ENCODE data around the gene TP53TG5. TPM values are rescaled to one million over a fixed set of nuclear protein-coding genes. Genes with fewer than 3 reads are reported as not detected.
A peak's percentile ranks its signal among the peaks of the same experiment; 100 is the strongest.

TP53TG5 gene
- total RNA-seq, 1 donor from 2014 or later: not detected

DNA sequence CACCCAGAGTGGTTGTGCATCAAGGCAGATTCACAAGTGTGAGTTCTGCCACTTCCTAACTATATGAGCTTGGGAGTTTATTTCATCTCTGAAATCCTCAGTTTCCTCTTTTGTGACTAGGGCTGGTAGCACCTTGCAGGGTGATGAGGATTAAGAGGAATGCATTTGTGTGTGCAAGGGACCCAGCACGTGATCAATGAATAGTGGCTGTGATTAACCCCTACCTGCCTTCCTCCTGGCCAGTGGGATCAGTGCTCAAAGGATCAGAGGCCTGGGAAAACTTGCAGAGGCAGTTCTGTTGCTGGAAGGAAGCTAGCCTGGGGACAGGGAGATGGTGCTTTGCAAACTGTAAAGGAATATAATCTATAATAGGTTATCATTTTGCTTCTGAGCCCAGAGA, 37.2 kb downstream of the TP53TG5 start:
- Histone ChIP-seq H3K4me1 (peaks cover 67% of the 10 kb centered on the region), H3K9ac (no peak overlapping the region), H3K27me3 (no peaks in the 10 kb centered on the region), H3K27ac (no peak overlapping the region), H2AFZ (replicated peaks) (no peak overlapping the region), H4K20me1 (ENCODE audit: low read depth) (peaks cover 8% of the 10 kb centered on the region), H3F3A (ENCODE audit: low read depth) (peaks cover 32% of the 10 kb centered on the region), H3K36me3 (no peaks in the 10 kb centered on the region), H3K4me3 (peak overlapping the region; percentile 8), H3K79me2 (ENCODE audit: low read depth) (peaks cover 25% of the 10 kb centered on the region), H3K9me3 (ENCODE audit: low read depth) (no peaks in the 10 kb centered on the region), H3K4me2 (peak overlapping the region; percentile 64)
- Mint-ChIP-seq H3K27ac (peak overlapping the region; percentile 94), H3K27me3 (ENCODE audit: insufficient read depth, low read depth) (peaks cover 4% of the 10 kb centered on the region), H3K9me3 (no peaks in the 10 kb centered on the region), H3K4me1 (peaks cover 85% of the 10 kb centered on the region), H3K4me3 (peak overlapping the region; percentile 57), H3K36me3 (no peaks in the 10 kb centered on the region)
- no peak for TF ChIP-seq EZH2phosphoT487 (IDR thresholded peaks at IDR 0.05)
- TF ChIP-seq, protein P1, sequence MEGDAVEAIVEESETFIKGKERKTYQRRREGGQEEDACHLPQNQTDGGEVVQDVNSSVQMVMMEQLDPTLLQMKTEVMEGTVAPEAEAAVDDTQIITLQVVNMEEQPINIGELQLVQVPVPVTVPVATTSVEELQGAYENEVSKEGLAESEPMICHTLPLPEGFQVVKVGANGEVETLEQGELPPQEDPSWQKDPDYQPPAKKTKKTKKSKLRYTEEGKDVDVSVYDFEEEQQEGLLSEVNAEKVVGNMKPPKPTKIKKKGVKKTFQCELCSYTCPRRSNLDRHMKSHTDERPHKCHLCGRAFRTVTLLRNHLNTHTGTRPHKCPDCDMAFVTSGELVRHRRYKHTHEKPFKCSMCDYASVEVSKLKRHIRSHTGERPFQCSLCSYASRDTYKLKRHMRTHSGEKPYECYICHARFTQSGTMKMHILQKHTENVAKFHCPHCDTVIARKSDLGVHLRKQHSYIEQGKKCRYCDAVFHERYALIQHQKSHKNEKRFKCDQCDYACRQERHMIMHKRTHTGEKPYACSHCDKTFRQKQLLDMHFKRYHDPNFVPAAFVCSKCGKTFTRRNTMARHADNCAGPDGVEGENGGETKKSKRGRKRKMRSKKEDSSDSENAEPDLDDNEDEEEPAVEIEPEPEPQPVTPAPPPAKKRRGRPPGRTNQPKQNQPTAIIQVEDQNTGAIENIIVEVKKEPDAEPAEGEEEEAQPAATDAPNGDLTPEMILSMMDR (IDR thresholded peaks at IDR 0.05): no peak
- no peak for TF ChIP-seq EZH2 (IDR thresholded peaks at IDR 0.05)
- DNase-seq (ENCODE audit: low spot score): peak; percentile 66

DNA sequence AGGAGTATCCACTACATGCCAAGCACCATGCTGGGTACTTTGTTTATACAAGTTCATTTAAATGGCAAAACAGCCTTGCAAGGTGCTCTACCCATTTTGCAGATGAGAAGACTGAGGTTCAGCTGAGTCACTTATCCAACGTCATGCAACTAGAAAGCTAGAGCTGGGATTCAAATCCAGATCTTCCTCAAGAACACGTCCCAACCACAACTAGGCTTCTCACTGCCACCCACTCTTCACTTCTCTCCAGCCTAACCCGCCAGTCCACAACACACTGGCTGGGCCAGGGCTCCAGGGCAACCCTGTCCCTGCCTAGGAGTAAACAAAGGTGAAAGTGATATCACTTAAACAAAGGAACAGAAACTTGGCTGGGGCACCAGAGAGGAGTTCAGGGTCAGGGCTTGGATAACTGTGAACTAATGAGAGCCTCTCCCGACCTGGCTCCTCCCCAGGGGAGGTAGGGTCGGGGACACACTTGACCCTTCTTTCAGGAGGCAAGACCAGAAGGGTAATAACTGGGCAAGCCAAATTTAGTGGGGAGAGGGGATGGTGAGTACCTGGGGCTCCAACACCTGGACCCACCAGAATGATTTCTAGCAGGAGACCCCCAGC, 37.8 kb downstream of the TP53TG5 start:
- peaks cover 4% of the 10 kb centered on the region for H3K27me3 Mint-ChIP-seq (ENCODE audit: insufficient read depth, low read depth)
- Histone ChIP-seq H2AFZ (replicated peaks) (no peak overlapping the region), H3K36me3 (no peaks in the 10 kb centered on the region), H3K27ac (no peak overlapping the region), H3K9ac (no peak overlapping the region), H3K4me3 (no peak overlapping the region), H3K4me2 (peak overlapping the region; percentile 64), H3F3A (ENCODE audit: low read depth) (peaks cover 34% of the 10 kb centered on the region), H3K27me3 (no peaks in the 10 kb centered on the region), H4K20me1 (ENCODE audit: low read depth) (peaks cover 8% of the 10 kb centered on the region), H3K4me1 (peaks cover 69% of the 10 kb centered on the region), H3K79me2 (ENCODE audit: low read depth) (peaks cover 20% of the 10 kb centered on the region), H3K9me3 (ENCODE audit: low read depth) (no peaks in the 10 kb centered on the region)
- no peak for DNase-seq (ENCODE audit: low spot score)
- H3K36me3 Mint-ChIP-seq: no peaks in the 10 kb centered on the region
- TF ChIP-seq, protein P1 (IDR thresholded peaks at IDR 0.05): no peak
- no peak for TF ChIP-seq EZH2 (IDR thresholded peaks at IDR 0.05)
- no peak for TF ChIP-seq EZH2phosphoT487 (IDR thresholded peaks at IDR 0.05)
- peak overlapping the region; percentile 57 for H3K4me3 Mint-ChIP-seq
- H3K9me3 Mint-ChIP-seq: no peaks in the 10 kb centered on the region
- H3K27ac Mint-ChIP-seq: peak overlapping the region; percentile 94
- H3K4me1 Mint-ChIP-seq: peaks cover 83% of the 10 kb centered on the region

DNA sequence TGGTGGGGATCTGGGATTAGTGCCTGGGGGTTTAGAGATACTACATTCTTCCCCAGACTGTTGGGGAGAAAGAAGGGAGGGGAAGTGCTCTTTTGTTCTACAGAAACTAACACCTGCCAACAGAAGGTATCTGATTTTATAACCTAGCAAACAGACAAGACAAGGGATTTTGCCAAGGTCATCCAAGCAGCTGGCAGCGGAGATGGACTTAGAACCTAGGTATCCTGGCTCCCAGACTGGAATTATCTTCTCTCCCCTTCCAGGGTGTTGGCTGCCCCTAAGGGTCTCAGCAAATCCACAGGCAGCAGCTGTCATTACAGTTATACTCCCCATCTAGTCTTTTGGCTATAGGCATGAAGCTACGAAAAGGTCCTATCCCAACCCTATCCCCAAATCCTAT, 38.3 kb downstream of the TP53TG5 start:
- Histone ChIP-seq H3K9me3 (ENCODE audit: low read depth) (no peaks in the 10 kb centered on the region), H3K4me1 (peaks cover 65% of the 10 kb centered on the region), H3K9ac (no peak overlapping the region), H3F3A (ENCODE audit: low read depth) (peaks cover 36% of the 10 kb centered on the region), H2AFZ (replicated peaks) (no peak overlapping the region), H3K27ac (no peak overlapping the region), H3K79me2 (ENCODE audit: low read depth) (peaks cover 14% of the 10 kb centered on the region), H3K4me3 (no peak overlapping the region), H3K27me3 (no peaks in the 10 kb centered on the region), H4K20me1 (ENCODE audit: low read depth) (peaks cover 8% of the 10 kb centered on the region), H3K36me3 (no peaks in the 10 kb centered on the region), H3K4me2 (no peak overlapping the region)
- no peaks in the 10 kb centered on the region for H3K36me3 Mint-ChIP-seq
- H3K4me1 Mint-ChIP-seq: peaks cover 78% of the 10 kb centered on the region
- no peak for DNase-seq (ENCODE audit: low spot score)
- no peaks in the 10 kb centered on the region for H3K9me3 Mint-ChIP-seq
- peaks cover 4% of the 10 kb centered on the region for H3K27me3 Mint-ChIP-seq (ENCODE audit: insufficient read depth, low read depth)
- TF ChIP-seq EZH2 (IDR thresholded peaks at IDR 0.05): no peak
- no peak for TF ChIP-seq EZH2phosphoT487 (IDR thresholded peaks at IDR 0.05)
- TF ChIP-seq, protein P1 (IDR thresholded peaks at IDR 0.05): no peak
- H3K4me3 Mint-ChIP-seq: no peak overlapping the region
- H3K27ac Mint-ChIP-seq: no peak overlapping the region
